Colonic mucosa (tissue), 4 donors: ENCODE measurements around the gene INPPL1. TPM values are rescaled to one million over a fixed set of nuclear protein-coding genes. Genes with fewer than 3 reads are reported as not detected.

ENCODE experiments used
- DNase-seq: peaks from one replicate; pipeline ENCODE4 v3.0.0-alpha.2; 2020
- H3K27ac ChIP-seq: fragments of 200-600 bp; one replicate; pipeline ENCODE4 v1.8.0; 2021
- H3K27me3 ChIP-seq: fragments of 200-600 bp; one replicate; pipeline ENCODE4 v1.8.0; 2021
- H3K36me3 ChIP-seq: fragments of 200-600 bp; one replicate; pipeline ENCODE4 v1.8.0; 2021
- H3K4me1 ChIP-seq: fragments of 200-600 bp; one replicate; pipeline ENCODE4 v1.8.0; 2021; ENCODE audit warnings: mild to moderate bottlenecking
- H3K4me3 ChIP-seq: fragments of 200-600 bp; one replicate; pipeline ENCODE4 v1.8.0; 2021
- H3K9ac ChIP-seq, 2 donors: one replicate each; pipeline ENCODE4 v1.7.0; 2013; ENCODE audit warnings: control low read depth in 2 of 2, low read depth in 2 of 2, low read length in 2 of 2
- H3K9me3 ChIP-seq: fragments of 200-600 bp; one replicate; pipeline ENCODE4 v1.8.0; 2021
- CTCF ChIP-seq: fragments of 200-600 bp; IDR thresholded peaks from one replicate; pipeline ENCODE4 v1.8.0; 2022; ENCODE audit warnings: antibody characterized with exemption, mild to moderate bottlenecking
- intact Hi-C: fragments of 100-400 bp; cut with DNase I; formaldehyde crosslinking; loops from one replicate; pipeline ENCODE4 v1.14.1; 2022
- total RNA-seq, 2 donors: library from RNA; stranded (reverse); fragmentation: NEBNext Ultra II Directional in 1 of 2; extraction: Animal tissue kit (Norgen Biotek cat#: 25700) in 1 of 2; gene quantifications; one replicate each; pipeline ENCODE4 v1.2.1, GENCODE V29; 2021
- donor health status: healthy.
- donor health status: DM: no; HTN: no; CAD: no.
- donor health status: DM: no; HTN: no; CAD: no.

INPPL1 gene
- total RNA-seq, 2 donors from 2014 or later = 120 to 166 TPM

GRCh38 chr11:72233056-72233772 is 8.6 kb downstream of the INPPL1 start:
- no peak overlapping the region for H3K27ac ChIP-seq
- peaks cover 51% of the 10 kb centered on the region for H3K36me3 ChIP-seq
- TF ChIP-seq CTCF = no peak
- H3K4me3 ChIP-seq = no peak overlapping the region
- intact Hi-C loops = no loop called here
- DNase-seq = no peak
- no peak overlapping the region for H3K9ac ChIP-seq
- H3K27me3 ChIP-seq = no peaks in the 10 kb centered on the region
- H3K4me1 ChIP-seq = no peaks in the 10 kb centered on the region
- H3K9me3 ChIP-seq = no peaks in the 10 kb centered on the region

DNA sequence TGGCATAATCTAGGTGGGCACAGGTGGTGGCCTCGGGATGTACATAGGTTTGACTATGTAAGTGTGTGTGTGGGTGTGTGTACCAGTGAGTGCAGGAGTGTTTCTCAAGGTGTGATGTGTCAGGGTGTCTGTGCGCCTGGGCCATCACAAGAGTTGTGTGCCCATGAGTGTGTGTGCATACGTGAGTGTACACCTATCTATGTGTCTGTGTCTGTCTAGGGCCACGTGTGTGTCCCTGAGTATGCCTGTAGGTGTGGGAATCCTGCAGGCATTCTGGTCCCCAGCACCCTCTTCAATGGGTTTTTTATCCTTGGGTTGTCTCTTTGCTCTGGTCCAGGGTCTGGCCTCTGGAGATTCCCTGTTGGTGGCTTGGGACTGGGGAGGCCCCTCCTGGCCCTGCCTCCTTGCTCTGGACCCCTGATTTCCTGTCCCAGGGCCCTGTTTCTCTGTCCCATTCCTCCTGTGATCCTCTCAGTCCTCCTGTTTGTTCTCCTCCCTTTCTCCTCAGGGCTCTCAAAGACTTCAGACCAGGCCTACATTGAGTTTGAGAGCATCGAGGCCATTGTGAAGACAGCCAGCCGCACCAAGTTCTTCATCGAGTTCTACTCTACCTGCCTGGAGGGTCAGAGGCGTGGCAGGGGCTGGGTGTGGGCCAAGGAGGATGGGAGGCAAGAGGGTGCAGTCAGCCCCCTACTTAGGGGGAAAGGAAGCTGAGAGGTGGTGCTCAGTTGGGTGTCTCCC is 9.4 kb downstream of the INPPL1 start:
- intact Hi-C loops = no loop called here
- Histone ChIP-seq H3K9ac (no peak overlapping the region), H3K36me3 (peaks cover 48% of the 10 kb centered on the region), H3K27ac (no peak overlapping the region), H3K4me1 (no peaks in the 10 kb centered on the region), H3K27me3 (no peaks in the 10 kb centered on the region), H3K4me3 (no peak overlapping the region), H3K9me3 (no peaks in the 10 kb centered on the region)
- no peak for TF ChIP-seq CTCF
- DNase-seq = no peak

GRCh38 chr11:72234514-72234830 is 9.9 kb downstream of the INPPL1 start:
- H3K9me3 ChIP-seq = no peaks in the 10 kb centered on the region
- no peak overlapping the region for H3K4me3 ChIP-seq
- intact Hi-C loops = no loop called here
- peaks cover 45% of the 10 kb centered on the region for H3K36me3 ChIP-seq
- no peak for DNase-seq
- no peak overlapping the region for H3K27ac ChIP-seq
- H3K9ac ChIP-seq = no peak overlapping the region
- TF ChIP-seq CTCF = no peak
- H3K27me3 ChIP-seq = no peaks in the 10 kb centered on the region
- H3K4me1 ChIP-seq = peaks cover 5% of the 10 kb centered on the region

GRCh38 chr11:72234920-72235319 is 10.4 kb downstream of the INPPL1 start:
- H3K36me3 ChIP-seq = peaks cover 45% of the 10 kb centered on the region
- intact Hi-C loops = no loop called here
- H3K9me3 ChIP-seq = no peaks in the 10 kb centered on the region
- peaks cover under 1% of the 10 kb centered on the region for H3K27me3 ChIP-seq
- H3K27ac ChIP-seq = no peak overlapping the region
- TF ChIP-seq CTCF = no peak
- DNase-seq = no peak
- no peak overlapping the region for H3K9ac ChIP-seq
- H3K4me3 ChIP-seq = no peak overlapping the region
- H3K4me1 ChIP-seq = peaks cover 6% of the 10 kb centered on the region

DNA sequence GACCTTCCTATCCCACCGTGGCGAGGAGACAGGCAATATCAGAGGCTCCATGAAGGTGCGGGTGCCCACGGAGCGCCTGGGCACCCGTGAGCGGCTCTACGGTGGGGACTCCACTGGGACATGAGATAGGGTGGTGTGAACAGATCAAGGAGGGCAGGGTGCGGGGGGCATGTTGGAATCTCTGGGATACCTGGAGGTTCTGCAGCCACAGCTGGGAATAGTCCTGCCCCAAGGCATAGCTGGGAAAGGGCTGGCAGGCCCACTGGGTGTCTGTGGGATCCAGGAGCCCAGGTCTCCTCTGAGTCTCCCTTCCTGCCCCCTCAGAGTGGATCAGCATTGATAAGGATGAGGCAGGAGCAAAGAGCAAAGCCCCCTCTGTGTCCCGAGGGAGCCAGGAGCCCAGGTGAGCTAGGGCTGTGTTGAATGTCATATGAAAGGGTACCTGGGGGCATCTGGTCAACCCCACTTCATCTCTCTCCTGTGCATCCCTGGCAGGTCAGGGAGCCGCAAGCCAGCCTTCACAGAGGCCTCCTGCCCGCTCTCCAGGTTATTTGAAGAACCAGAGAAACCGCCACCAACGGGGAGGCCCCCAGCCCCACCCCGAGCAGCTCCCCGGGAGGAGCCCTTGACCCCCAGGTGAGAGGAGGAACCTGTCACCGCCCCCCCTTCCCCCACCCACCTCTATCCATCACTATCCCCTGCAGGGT is 10.9 kb downstream of the INPPL1 start:
- H3K9me3 ChIP-seq = no peaks in the 10 kb centered on the region
- H3K4me3 ChIP-seq = no peak overlapping the region
- peaks cover 45% of the 10 kb centered on the region for H3K36me3 ChIP-seq
- no peak overlapping the region for H3K9ac ChIP-seq
- TF ChIP-seq CTCF = no peak
- intact Hi-C loops = no loop called here
- DNase-seq = no peak
- peaks cover 6% of the 10 kb centered on the region for H3K27me3 ChIP-seq
- no peak overlapping the region for H3K27ac ChIP-seq
- peaks cover 11% of the 10 kb centered on the region for H3K4me1 ChIP-seq
